ENCODE results near the gene EMILIN3. TPM values are rescaled to one million over a fixed set of nuclear protein-coding genes. Genes with fewer than 3 reads are reported as not detected.

The EMILIN3 gene
- total and polyA plus RNA-seq, 2 of the 8 experiments (the other 6 are each of a cell fraction or from before 2014, with no cell fraction given), result 3.8 to 5.2 TPM

DNA sequence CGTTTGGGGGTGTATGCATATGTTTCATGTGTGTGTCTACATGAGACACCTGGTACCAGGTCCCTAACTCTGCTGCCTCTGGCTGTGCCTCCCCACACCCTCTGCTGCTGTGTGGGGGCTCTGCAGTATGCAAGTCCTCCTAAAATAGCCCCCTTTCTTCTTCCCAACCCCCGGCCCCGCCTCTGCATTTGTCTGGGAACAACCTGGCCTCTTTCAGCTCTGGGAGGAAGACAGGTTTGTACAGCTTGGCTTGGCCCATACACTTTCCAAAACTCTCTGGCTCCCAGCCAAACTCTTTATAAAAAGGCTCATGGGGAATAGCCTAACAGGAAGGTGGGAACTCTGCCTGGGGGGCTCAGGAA lies 27.1 kb upstream of the EMILIN3 start:
- no peak for FAIRE-seq
- Histone ChIP-seq H3K27ac (ENCODE audit: low read depth, low read length) (no peak overlapping the region), H3K23ac (ENCODE audit: insufficient read length) (no peak overlapping the region)

More for the DNA sequence above, 27.1 kb upstream of the EMILIN3 start:
- no peak overlapping the region for H3K4me2 ChIP-seq (ENCODE audit: insufficient read depth in 1 of 2, low read depth in 2 of 2, low read length in 2 of 2)
- H2BK15ac ChIP-seq (ENCODE audit: low read length), result no peak overlapping the region
- H3K4me1 ChIP-seq (replicated peaks in 1 of 4; ENCODE audit: control insufficient read depth in 3 of 4, insufficient read depth in 4 of 4, low read length in 3 of 4), result peaks cover 0 to 9% (median 6%) of the 10 kb centered on the region in 4 experiments; a peak in 5 of 7 replicates
- no peaks in the 10 kb centered on the region for H4K20me1 ChIP-seq (replicated peaks in 1 of 2; ENCODE audit: control insufficient read depth in 1 of 2, insufficient read depth in 2 of 2, low read length in 2 of 2)
- no peak overlapping the region for H3K9ac ChIP-seq (replicated peaks in 1 of 4; ENCODE audit: extremely low read depth in 1 of 4, low read depth in 3 of 4, low read length in 3 of 4)
- ChIA-PET POLR2A (ENCODE audit: partially characterized antibody) (interaction anchor here (0.8 kb wide), 1 partner anchor 27 kb away, joined by 3 read pairs; no protein-coding TSS in a partner anchor), CTCF (ENCODE audit: partially characterized antibody) (interaction anchor here (1.0 to 3.5 kb wide), 4 partner anchors 29 to 426 kb away, joined by 3 to 16 read pairs (median 4); partner anchors contain the start of gene LPIN3)
- no peak overlapping the region for H2BK5ac ChIP-seq (ENCODE audit: low read depth, low read length)
- H2BK120ac ChIP-seq (replicated peaks; ENCODE audit: low read depth, low read length), result no peak overlapping the region
- no peak for DNase-seq (ENCODE audit: low read depth in 1 of 2, low spot score in 2 of 2)
- H3K79me1 ChIP-seq (ENCODE audit: low read depth, low read length), result no peaks in the 10 kb centered on the region; the same call in 1 of the 2 replicates
- no peak overlapping the region for H2AK5ac ChIP-seq (ENCODE audit: low read depth, low read length)
- no peak overlapping the region for H2BK20ac ChIP-seq (ENCODE audit: low read length)
- no peak overlapping the region for H3K56ac ChIP-seq (replicated peaks; ENCODE audit: insufficient read length, low read depth, low read length)
- no peak overlapping the region for H2AFZ ChIP-seq (ENCODE audit: low read length)
- H3K18ac ChIP-seq (ENCODE audit: extremely low read depth, low read length), result no peak overlapping the region
- no peak overlapping the region for H4K8ac ChIP-seq (ENCODE audit: extremely low read depth, insufficient read depth, low read length)
- no peak overlapping the region for H4K5ac ChIP-seq (ENCODE audit: insufficient read length, low read depth, low read length)
- TF ChIP-seq GTF2F1 (IDR thresholded peaks at IDR 0.05; ENCODE audit: borderline replicate concordance, low read depth, low read length) (no peak), CREB1 (IDR thresholded peaks at IDR 0.05) (no peak), BCL11A (IDR thresholded peaks at IDR 0.05; ENCODE audit: low read depth in 2 of 2, low read length in 2 of 2) (no peak), NRF1 (IDR thresholded peaks at IDR 0.05; ENCODE audit: low read depth, low read length) (no peak), POLR2AphosphoS5 (IDR thresholded peaks at IDR 0.05; ENCODE audit: low read depth, low read length) (no peak), YY1 (IDR thresholded peaks at IDR 0.05; ENCODE audit: low read depth, low read length) (no peak), RFX5 (IDR thresholded peaks at IDR 0.05; ENCODE audit: borderline replicate concordance, low read depth, low read length) (no peak)
- TF ChIP-seq, protein P1, sequence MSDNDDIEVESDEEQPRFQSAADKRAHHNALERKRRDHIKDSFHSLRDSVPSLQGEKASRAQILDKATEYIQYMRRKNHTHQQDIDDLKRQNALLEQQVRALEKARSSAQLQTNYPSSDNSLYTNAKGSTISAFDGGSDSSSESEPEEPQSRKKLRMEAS (IDR thresholded peaks at IDR 0.05), result no peak
- no peaks in the 10 kb centered on the region for H3K27me3 ChIP-seq (replicated peaks in 1 of 4; ENCODE audit: control insufficient read depth in 3 of 4, extremely low read depth in 1 of 4, insufficient read depth in 3 of 4, low read length in 3 of 4)
- H3K36me3 ChIP-seq (ENCODE audit: control insufficient read depth in 2 of 4, insufficient read depth in 4 of 4, low read length in 3 of 4), result no peaks in the 10 kb centered on the region
- no peak overlapping the region for H4K91ac ChIP-seq (replicated peaks; ENCODE audit: insufficient read length, low read length)
- H3K9me3 ChIP-seq (ENCODE audit: insufficient read depth in 2 of 2, low read depth in 1 of 2, low read length in 1 of 2), result no peaks in the 10 kb centered on the region
- no peak overlapping the region for H3K14ac ChIP-seq (ENCODE audit: insufficient read length)
- WGBS, 2 experiments (ENCODE audit: extremely low coverage in 1 of 2, insufficient coverage in 1 of 2, insufficient read length in 1 of 2, insufficient replicate concordance in 2 of 2, low coverage in 1 of 2, low lambda C conversion rate in 2 of 2, missing lambda C conversion rate in 1 of 2), result 94% methylated on average over 3 of the region's 3 CpGs; no CpG with 5 or more reads in 1 of the 2 experiments
- no peak overlapping the region for H3K4me3 ChIP-seq (ENCODE audit: extremely low read depth in 1 of 4, insufficient read depth in 2 of 4, low read depth in 3 of 4, low read length in 4 of 4)
- H3K79me2 ChIP-seq (ENCODE audit: control insufficient read depth in 1 of 2, insufficient read depth in 2 of 2, low read length in 2 of 2), result no peaks in the 10 kb centered on the region
- no peaks in the 10 kb centered on the region for H3K23me2 ChIP-seq (ENCODE audit: low read depth, low read length)
- no peak overlapping the region for H3K4ac ChIP-seq (replicated peaks; ENCODE audit: insufficient read length, low read depth, low read length)
- H2BK12ac ChIP-seq (ENCODE audit: low read depth, low read length), result no peak overlapping the region

Data from H1 (cell line).